Nephron (organoid): Measurements from ENCODE around the gene KDM6A.
A peak's percentile ranks its signal among the peaks of the same experiment; 100 is the strongest.
"Not testable (repeated sequence)": the region's sequence is repeated elsewhere in the genome, so short reads cannot be mapped to it uniquely, and the experiment has no call there.

Source experiments
- H3K27ac Mint-ChIP-seq, 3 experiments: 2 replicates each; pipeline ENCODE4 v1.8.0; 2020; ENCODE audit warnings: mixed read lengths in 3 of 3, mild to moderate bottlenecking in 2 of 3, moderate library complexity in 1 of 3
- H3K27me3 Mint-ChIP-seq: 2 replicates; pipeline ENCODE4 v1.8.0; 2021; ENCODE audit warnings: low read depth, mild to moderate bottlenecking, moderate library complexity, mixed read lengths
- H3K36me3 Mint-ChIP-seq: 2 replicates; pipeline ENCODE4 v1.8.0; 2020; ENCODE audit warnings: low read depth, mixed read lengths
- H3K4me1 Mint-ChIP-seq: 2 replicates; pipeline ENCODE4 v1.8.0; 2020; ENCODE audit warnings: mixed read lengths
- H3K4me3 Mint-ChIP-seq, 3 experiments: 2 replicates each; pipeline ENCODE4 v1.8.0; 2020; ENCODE audit warnings: mild to moderate bottlenecking in 3 of 3, mixed read lengths in 3 of 3, moderate library complexity in 2 of 3
- H3K9me3 Mint-ChIP-seq: 2 replicates; pipeline ENCODE4 v1.8.0; 2020; ENCODE audit warnings: mixed read lengths
- CTCF ChIP-seq, 3 experiments: fragments of 200-600 bp; sonication (generic); IDR thresholded peaks; one replicate each; pipeline ENCODE4 v1.5.0; 2021; ENCODE audit warnings: antibody characterized with exemption in 3 of 3; ENCODE audit not compliant: unreplicated experiment in 3 of 3

KDM6A gene

GRCh38 chrX:45063319-45064095, 190.5 kb downstream of the KDM6A start:
- Mint-ChIP-seq H3K9me3 (peaks cover 3% of the 10 kb centered on the region), H3K4me3 (no peak overlapping the region), H3K4me1 (peaks cover 5% of the 10 kb centered on the region), H3K36me3 (peaks cover 21% of the 10 kb centered on the region), H3K27me3 (no peaks in the 10 kb centered on the region), H3K27ac (no peak overlapping the region)
- no peak for TF ChIP-seq CTCF (IDR thresholded peaks at IDR 0.05; ENCODE audit: unreplicated experiment in 3 of 3)

- no peak for TF ChIP-seq CTCF (IDR thresholded peaks at IDR 0.05; ENCODE audit: unreplicated experiment in 3 of 3)
- Mint-ChIP-seq H3K4me3 (no peak overlapping the region), H3K27ac (no peak overlapping the region), H3K36me3 (peaks cover 32% of the 10 kb centered on the region), H3K4me1 (peaks cover 5% of the 10 kb centered on the region), H3K9me3 (peaks cover under 1% of the 10 kb centered on the region), H3K27me3 (no peaks in the 10 kb centered on the region)
These were observed 195.6 kb downstream of the KDM6A start for GRCh38 chrX:45068569-45068968.

GRCh38 chrX:45070116-45071007, 197.4 kb downstream of the KDM6A start:
- Mint-ChIP-seq H3K36me3 (peaks cover 26% of the 10 kb centered on the region), H3K9me3 (no peaks in the 10 kb centered on the region), H3K27me3 (no peaks in the 10 kb centered on the region), H3K4me1 (peaks cover 5% of the 10 kb centered on the region), H3K4me3 (no peak overlapping the region), H3K27ac (no peak overlapping the region)
- peak; percentile 41 to 52 (median 48) for TF ChIP-seq CTCF (IDR thresholded peaks at IDR 0.05; ENCODE audit: unreplicated experiment in 3 of 3)

GRCh38 chrX:45073011-45073410, 200.0 kb downstream of the KDM6A start:
- not testable (repeated sequence) for H3K27me3 Mint-ChIP-seq, H3K27ac Mint-ChIP-seq, H3K4me1 Mint-ChIP-seq, H3K4me3 Mint-ChIP-seq, H3K9me3 Mint-ChIP-seq
- H3K36me3 Mint-ChIP-seq = peaks cover 31% of the 10 kb centered on the region

- Mint-ChIP-seq H3K36me3 (peaks cover 30% of the 10 kb centered on the region), H3K9me3 (no peaks in the 10 kb centered on the region), H3K4me3 (no peak overlapping the region), H3K27ac (no peak overlapping the region), H3K27me3 (no peaks in the 10 kb centered on the region), H3K4me1 (no peaks in the 10 kb centered on the region)
- no peak for TF ChIP-seq CTCF (IDR thresholded peaks at IDR 0.05; ENCODE audit: unreplicated experiment in 3 of 3)
These were observed 204.9 kb downstream of the KDM6A start for GRCh38 chrX:45077748-45078424.

GRCh38 chrX:45083314-45083713, 210.3 kb downstream of the KDM6A start:
- TF ChIP-seq CTCF (IDR thresholded peaks at IDR 0.05; ENCODE audit: unreplicated experiment in 3 of 3) = no peak
- no peak overlapping the region for H3K27ac Mint-ChIP-seq
- no peaks in the 10 kb centered on the region for H3K9me3 Mint-ChIP-seq

More at GRCh38 chrX:45083314-45083713, 210.3 kb downstream of the KDM6A start:
- Mint-ChIP-seq H3K4me1 (no peaks in the 10 kb centered on the region), H3K4me3 (no peak overlapping the region), H3K27me3 (no peaks in the 10 kb centered on the region), H3K36me3 (peaks cover 38% of the 10 kb centered on the region)
